Measurements from ENCODE around the gene CST9L. TPM values are rescaled to one million over a fixed set of nuclear protein-coding genes. Genes with fewer than 3 reads are reported as not detected.
A peak's percentile ranks its signal among the peaks of the same experiment; 100 is the strongest.

The CST9L gene
- total and polyA plus RNA-seq, 2 of the 13 experiments (the other 11 are each of a cell fraction or from before 2014, with no cell fraction given): 0.15 TPM; not detected in 1

DNA sequence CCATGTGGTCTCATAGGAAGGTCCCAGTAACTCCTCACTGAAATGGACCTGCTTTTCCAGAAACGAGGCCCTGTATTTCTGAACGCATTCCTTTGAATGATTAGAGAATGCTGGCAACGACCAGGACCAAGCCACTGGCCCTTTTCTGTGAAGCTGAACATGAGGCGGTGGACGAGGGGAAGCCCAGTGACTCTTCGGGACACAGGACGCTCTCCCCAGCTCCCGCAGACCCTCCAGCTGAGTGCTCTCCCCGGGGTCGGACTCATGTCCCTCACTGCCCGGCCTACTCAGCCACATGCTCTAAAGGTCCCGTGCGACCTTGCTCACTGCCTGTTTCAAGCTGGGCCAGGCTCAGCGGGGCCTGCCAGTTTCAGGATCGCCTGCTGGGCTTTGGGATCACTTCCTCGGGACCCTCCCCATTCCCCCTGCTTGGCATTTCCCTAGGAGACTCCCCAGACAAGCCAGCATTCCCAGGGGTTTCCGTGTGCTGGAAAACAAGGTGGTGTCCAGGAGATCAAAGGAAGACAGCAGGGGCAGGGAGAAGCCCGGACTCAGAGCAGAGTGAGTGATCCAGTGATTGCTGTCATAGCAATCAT lies 40.1 kb upstream of the CST9L start (continued):
- no peak for TF ChIP-seq MXD3 (CRISPR knock-in tag; IDR thresholded peaks at IDR 0.05)
- TF ChIP-seq RBAK (CRISPR knock-in tag; IDR thresholded peaks at IDR 0.05): no peak
- no peak for TF ChIP-seq ZNF143 (CRISPR knock-in tag; IDR thresholded peaks at IDR 0.05)
- no peak for TF ChIP-seq MXI1 (IDR thresholded peaks at IDR 0.05; ENCODE audit: borderline replicate concordance, low read depth, low read length)
- no peak for TF ChIP-seq ZNF749 (CRISPR knock-in tag; IDR thresholded peaks at IDR 0.05; ENCODE audit: borderline replicate concordance)
- peak; percentile 39; the same call in 1 of the 2 replicates for TF ChIP-seq SALL1 (CRISPR knock-in tag; IDR thresholded peaks at IDR 0.05)
- TF ChIP-seq, protein P1, sequence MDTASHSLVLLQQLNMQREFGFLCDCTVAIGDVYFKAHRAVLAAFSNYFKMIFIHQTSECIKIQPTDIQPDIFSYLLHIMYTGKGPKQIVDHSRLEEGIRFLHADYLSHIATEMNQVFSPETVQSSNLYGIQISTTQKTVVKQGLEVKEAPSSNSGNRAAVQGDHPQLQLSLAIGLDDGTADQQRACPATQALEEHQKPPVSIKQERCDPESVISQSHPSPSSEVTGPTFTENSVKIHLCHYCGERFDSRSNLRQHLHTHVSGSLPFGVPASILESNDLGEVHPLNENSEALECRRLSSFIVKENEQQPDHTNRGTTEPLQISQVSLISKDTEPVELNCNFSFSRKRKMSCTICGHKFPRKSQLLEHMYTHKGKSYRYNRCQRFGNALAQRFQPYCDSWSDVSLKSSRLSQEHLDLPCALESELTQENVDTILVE (CRISPR knock-in tag; IDR thresholded peaks at IDR 0.05): no peak; the same call in 1 of the 2 replicates
- peak; percentile 12; the same call in 1 of the 2 replicates for TF ChIP-seq ZSCAN21 (CRISPR knock-in tag; IDR thresholded peaks at IDR 0.05; ENCODE audit: borderline replicate concordance)
- no peak for TF ChIP-seq ZNF800 (CRISPR knock-in tag; IDR thresholded peaks at IDR 0.05)
- 0 out of 2 replicates have a peak, but pooled peaks have one; percentile 38 for TF ChIP-seq PHF8 (CRISPR knock-in tag; IDR thresholded peaks at IDR 0.05)
- TF ChIP-seq EED (CRISPR knock-in tag; IDR thresholded peaks at IDR 0.05): 0 out of 2 replicates have a peak, but pooled peaks have one; percentile 38
- TF ChIP-seq ZBTB3 (CRISPR knock-in tag; IDR thresholded peaks at IDR 0.05; ENCODE audit: borderline replicate concordance, low read depth): no peak
- TF ChIP-seq ELF3 (CRISPR knock-in tag; IDR thresholded peaks at IDR 0.05): 0 out of 2 replicates have a peak, but pooled peaks have one; percentile 15
- TF ChIP-seq ZFX (CRISPR knock-in tag; IDR thresholded peaks at IDR 0.05; ENCODE audit: low read depth): peak; percentile 85
- no peak for TF ChIP-seq SMC3 (IDR thresholded peaks at IDR 0.05; ENCODE audit: low read length)
- TF ChIP-seq RBM22 (optimal IDR thresholded peaks at IDR 0.05; ENCODE audit: low read length): no peak
- peak; percentile 51; the same call in 1 of the 2 replicates for TF ChIP-seq TBX2 (CRISPR knock-in tag; IDR thresholded peaks at IDR 0.05; ENCODE audit: borderline replicate concordance)
- TF ChIP-seq ZBTB7A (CRISPR knock-in tag; IDR thresholded peaks at IDR 0.05): peak; percentile 57; the same call in 1 of the 2 replicates
- no peak for TF ChIP-seq ZNF446 (CRISPR knock-in tag; IDR thresholded peaks at IDR 0.05)
- TF ChIP-seq ZFY (CRISPR knock-in tag; IDR thresholded peaks at IDR 0.05): peak; percentile 70; the same call in 1 of the 2 replicates
- no peak for TF ChIP-seq BHLHE40 (IDR thresholded peaks at IDR 0.05; ENCODE audit: low read length)
- TF ChIP-seq, protein P2, sequence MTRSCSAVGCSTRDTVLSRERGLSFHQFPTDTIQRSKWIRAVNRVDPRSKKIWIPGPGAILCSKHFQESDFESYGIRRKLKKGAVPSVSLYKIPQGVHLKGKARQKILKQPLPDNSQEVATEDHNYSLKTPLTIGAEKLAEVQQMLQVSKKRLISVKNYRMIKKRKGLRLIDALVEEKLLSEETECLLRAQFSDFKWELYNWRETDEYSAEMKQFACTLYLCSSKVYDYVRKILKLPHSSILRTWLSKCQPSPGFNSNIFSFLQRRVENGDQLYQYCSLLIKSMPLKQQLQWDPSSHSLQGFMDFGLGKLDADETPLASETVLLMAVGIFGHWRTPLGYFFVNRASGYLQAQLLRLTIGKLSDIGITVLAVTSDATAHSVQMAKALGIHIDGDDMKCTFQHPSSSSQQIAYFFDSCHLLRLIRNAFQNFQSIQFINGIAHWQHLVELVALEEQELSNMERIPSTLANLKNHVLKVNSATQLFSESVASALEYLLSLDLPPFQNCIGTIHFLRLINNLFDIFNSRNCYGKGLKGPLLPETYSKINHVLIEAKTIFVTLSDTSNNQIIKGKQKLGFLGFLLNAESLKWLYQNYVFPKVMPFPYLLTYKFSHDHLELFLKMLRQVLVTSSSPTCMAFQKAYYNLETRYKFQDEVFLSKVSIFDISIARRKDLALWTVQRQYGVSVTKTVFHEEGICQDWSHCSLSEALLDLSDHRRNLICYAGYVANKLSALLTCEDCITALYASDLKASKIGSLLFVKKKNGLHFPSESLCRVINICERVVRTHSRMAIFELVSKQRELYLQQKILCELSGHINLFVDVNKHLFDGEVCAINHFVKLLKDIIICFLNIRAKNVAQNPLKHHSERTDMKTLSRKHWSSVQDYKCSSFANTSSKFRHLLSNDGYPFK (CRISPR knock-in tag; IDR thresholded peaks at IDR 0.05; ENCODE audit: borderline replicate concordance): no peak
- TF ChIP-seq SMARCE1 (IDR thresholded peaks at IDR 0.05; ENCODE audit: borderline replicate concordance): no peak
